ENCODE data around the gene ELOF1. TPM values are rescaled to one million over a fixed set of nuclear protein-coding genes. Genes with fewer than 3 reads are reported as not detected.

Gene ELOF1
- total and polyA plus RNA-seq, 2 of the 13 experiments (the other 11 are each of a cell fraction or from before 2014, with no cell fraction given) = 14.5 to 43.2 TPM

GRCh38 chr19:11528551-11529341 lies 30.3 kb downstream of the ELOF1 start, which contains the start of gene ECSIT (continued):
- TF ChIP-seq, protein P1, sequence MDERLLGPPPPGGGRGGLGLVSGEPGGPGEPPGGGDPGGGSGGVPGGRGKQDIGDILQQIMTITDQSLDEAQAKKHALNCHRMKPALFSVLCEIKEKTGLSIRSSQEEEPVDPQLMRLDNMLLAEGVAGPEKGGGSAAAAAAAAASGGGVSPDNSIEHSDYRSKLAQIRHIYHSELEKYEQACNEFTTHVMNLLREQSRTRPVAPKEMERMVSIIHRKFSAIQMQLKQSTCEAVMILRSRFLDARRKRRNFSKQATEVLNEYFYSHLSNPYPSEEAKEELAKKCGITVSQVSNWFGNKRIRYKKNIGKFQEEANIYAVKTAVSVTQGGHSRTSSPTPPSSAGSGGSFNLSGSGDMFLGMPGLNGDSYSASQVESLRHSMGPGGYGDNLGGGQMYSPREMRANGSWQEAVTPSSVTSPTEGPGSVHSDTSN (CRISPR knock-in tag; IDR thresholded peaks at IDR 0.05) = no peak
- TF ChIP-seq ZNF414 (CRISPR knock-in tag; IDR thresholded peaks at IDR 0.05) = peak; percentile 72; the same call in 1 of the 2 replicates
- peak; percentile 64 for TF ChIP-seq ERF (CRISPR knock-in tag; IDR thresholded peaks at IDR 0.05)
- TF ChIP-seq CBFB (CRISPR knock-in tag; IDR thresholded peaks at IDR 0.05) = peak; percentile 44; the same call in 1 of the 2 replicates
- TF ChIP-seq IRX3 (CRISPR knock-in tag; IDR thresholded peaks at IDR 0.05; ENCODE audit: borderline replicate concordance, low read depth) = no peak
- TF ChIP-seq NAIF1 (CRISPR knock-in tag; IDR thresholded peaks at IDR 0.05; ENCODE audit: borderline replicate concordance) = 0 out of 2 replicates have a peak, but pooled peaks have one; percentile 60
- TF ChIP-seq MXI1 (IDR thresholded peaks at IDR 0.05; ENCODE audit: borderline replicate concordance, low read depth, low read length) = peak; percentile 94
- TF ChIP-seq LBX2 (CRISPR knock-in tag; IDR thresholded peaks at IDR 0.05; ENCODE audit: borderline replicate concordance) = no peak
- peak; percentile 79; the same call in 1 of the 2 replicates for TF ChIP-seq BCL3 (CRISPR knock-in tag; IDR thresholded peaks at IDR 0.05)
- TF ChIP-seq PHF8 (CRISPR knock-in tag; IDR thresholded peaks at IDR 0.05) = peak; percentile 97
- TF ChIP-seq FOXJ3 (CRISPR knock-in tag; IDR thresholded peaks at IDR 0.05; ENCODE audit: borderline replicate concordance) = peak; percentile 39; the same call in 1 of the 2 replicates
- peak; percentile 95 for TF ChIP-seq ARID4A (CRISPR knock-in tag; IDR thresholded peaks at IDR 0.05; ENCODE audit: borderline replicate concordance)
- TF ChIP-seq KAT2B (IDR thresholded peaks at IDR 0.05; ENCODE audit: borderline replicate concordance, low read depth, low read length) = no peak
- TF ChIP-seq KDM3A (CRISPR knock-in tag; IDR thresholded peaks at IDR 0.05; ENCODE audit: low read depth) = peak; percentile 70
- peak; percentile 51; the same call in 1 of the 2 replicates for TF ChIP-seq NFKB2 (CRISPR knock-in tag; IDR thresholded peaks at IDR 0.05; ENCODE audit: borderline replicate concordance)
- no peak for TF ChIP-seq TCF7L2 (IDR thresholded peaks at IDR 0.05; ENCODE audit: low read depth, low read length)
- TF ChIP-seq ZMYM4 (CRISPR knock-in tag; IDR thresholded peaks at IDR 0.05) = peak; percentile 87
- no peak for TF ChIP-seq HNRNPH1 (optimal IDR thresholded peaks at IDR 0.05; ENCODE audit: low read depth, low read length)
- 0 out of 2 replicates have a peak, but pooled peaks have one; percentile 9 for TF ChIP-seq ZNF652 (CRISPR knock-in tag; IDR thresholded peaks at IDR 0.05; ENCODE audit: borderline replicate concordance, low read depth)
- no peak for TF ChIP-seq ZNF253 (CRISPR knock-in tag; IDR thresholded peaks at IDR 0.05; ENCODE audit: borderline replicate concordance)
